Activated T-cell treated with anti-CD3 and anti-CD28 coated beads, Interleukin-2, amount 50 U/mL, for 1 hour (primary cell): ENCODE measurements around the gene TIMM10.
A peak's percentile ranks its signal among the peaks of the same experiment; 100 is the strongest.
"Not testable (repeated sequence)": the region's sequence is repeated elsewhere in the genome, so short reads cannot be mapped to it uniquely, and the experiment has no call there.

Experiments
- DNase-seq: peaks from one replicate; pipeline ENCODE4 v3.0.0-alpha.2; 2020

Gene TIMM10

DNA sequence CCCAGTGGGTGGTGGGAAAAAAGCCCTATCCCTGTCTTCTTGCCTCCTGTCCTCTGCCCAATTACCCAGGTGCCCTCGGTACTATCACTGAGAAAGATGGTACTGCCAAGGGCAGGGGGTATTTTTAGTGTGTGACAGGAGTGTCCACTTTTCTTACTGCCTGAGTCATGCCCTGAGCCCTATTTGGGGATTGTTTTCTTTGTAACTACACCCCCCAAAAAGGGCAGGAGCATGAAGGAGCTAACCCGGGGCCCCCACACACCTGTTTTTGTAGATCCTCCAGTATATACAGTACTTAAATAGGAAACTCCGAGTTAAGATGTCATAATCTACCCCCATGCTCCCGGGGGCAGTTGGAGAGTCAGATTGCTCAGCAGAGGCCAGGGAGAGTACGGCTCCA lies 10.6 kb upstream of the TIMM10 start:
- no peak for DNase-seq

DNA sequence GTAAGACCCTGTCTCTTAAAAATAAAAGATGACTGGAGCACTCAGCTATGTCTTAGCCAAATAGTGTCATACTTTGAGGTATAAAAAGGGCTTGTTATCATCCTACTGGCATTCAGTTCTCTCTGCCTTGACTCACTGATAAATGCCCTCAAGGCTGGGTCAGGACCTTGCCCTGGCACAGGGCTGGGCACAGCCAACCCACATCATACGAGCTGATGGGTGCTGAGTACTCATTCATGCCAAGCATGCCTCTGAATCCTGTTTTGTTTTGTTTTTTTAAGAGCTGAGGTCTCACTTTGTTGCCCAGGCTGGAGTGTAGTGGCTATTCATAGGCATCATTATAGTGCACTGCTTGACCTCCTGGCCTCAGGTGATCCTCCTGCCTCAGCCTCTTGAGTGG lies 8.8 kb upstream of the TIMM10 start:
- DNase-seq = no peak

DNA sequence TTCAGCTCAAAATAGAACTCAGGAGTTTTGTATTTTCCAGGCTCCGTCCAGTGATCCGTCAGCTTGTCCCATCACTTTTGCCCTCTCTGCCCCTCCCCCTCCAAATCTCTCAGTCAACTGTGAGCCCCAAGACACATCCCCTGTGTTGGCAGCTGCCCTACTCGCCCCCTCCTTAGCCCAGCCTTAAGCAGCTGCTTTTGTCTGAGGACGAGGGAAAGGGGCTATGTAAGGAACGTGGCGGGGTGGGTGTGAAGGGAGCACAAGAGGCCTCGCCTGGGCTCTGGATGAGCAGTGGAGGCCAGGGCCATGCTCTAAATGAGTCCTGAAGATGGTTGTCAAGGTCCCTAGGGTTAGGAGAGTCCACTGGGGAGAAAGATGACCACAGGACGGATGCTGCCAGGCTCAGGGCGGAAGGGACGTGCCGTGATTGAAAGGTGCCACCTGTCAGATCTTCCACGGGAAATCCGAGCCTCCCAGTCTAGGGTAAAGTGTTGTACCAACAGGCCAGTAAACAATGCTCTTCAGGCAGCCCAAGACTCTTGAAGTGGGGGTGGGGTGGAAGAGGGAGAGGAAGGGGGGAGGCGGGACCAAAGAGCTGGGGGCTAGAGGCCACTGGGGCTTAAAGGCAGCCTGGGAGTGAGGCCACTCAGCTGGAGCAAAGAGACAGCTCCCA lies 6.5 kb upstream of the TIMM10 start, which contains the start of gene SMTNL1:
Gene SMTNL1, plus strand, starts transcription at position 649 of the 673 bp plus-strand sequence. CDS start 5,048 bp downstream, outside the sequence.
- DNase-seq = no peak

DNA sequence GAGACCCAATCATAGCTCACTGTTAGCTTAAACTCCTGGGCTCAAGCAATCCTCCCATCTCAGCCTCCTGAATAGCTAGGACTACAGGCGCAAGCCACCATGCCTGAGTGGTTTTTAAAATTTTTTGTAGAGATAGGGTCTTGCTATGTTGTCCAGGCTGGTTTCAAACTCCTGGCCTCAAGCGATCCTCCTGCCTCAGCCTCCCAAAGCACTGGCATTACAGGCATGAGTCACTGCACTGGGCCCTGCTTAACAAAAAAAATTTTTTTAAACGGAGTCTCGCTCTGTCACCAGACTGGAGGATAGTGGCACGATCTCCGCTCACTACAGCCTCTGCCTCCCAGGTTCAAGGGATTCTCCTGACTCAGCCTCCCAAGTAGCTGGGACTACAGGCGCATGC lies 3.9 kb upstream of the TIMM10 start:
- not testable (repeated sequence) for DNase-seq

DNA sequence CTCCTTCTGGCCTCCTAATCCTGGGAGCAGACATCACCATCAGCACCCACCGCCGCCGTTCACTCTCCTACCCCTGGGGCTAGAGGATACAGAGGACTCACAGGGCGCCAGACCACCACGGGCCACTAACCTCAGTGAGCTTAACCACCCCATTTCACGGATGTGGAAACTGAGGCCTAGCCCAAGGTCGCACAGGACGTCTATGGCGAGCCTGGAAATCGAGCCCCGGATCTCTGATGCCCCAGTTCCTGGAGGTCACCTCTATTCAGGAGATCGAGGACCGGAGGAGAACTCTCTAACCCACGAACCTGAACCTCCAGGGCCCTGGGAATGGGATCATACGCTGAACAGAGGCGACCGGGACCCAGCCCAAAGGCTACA lies 349 bp downstream of the TIMM10 start:
- no peak for DNase-seq

DNA sequence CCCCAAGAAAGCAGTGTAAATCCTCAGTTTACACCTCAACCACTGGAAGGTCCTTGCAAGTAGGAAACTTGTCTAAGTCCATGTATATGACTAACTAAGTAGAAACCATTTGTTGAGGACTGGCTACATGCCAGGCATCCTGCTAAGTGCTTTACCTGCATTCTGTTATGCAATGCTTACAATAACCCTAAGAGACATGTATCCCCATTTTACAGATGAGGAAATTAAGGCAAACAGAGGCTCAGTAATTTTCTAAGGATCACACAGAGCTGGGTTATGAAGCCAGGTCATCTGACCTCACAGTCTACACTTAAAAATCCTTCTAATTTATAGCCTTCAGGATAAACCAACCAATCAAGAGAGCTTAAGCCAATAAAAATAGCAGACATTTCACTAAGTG lies 1.5 kb downstream of the TIMM10 start:
- DNase-seq = no peak

DNA sequence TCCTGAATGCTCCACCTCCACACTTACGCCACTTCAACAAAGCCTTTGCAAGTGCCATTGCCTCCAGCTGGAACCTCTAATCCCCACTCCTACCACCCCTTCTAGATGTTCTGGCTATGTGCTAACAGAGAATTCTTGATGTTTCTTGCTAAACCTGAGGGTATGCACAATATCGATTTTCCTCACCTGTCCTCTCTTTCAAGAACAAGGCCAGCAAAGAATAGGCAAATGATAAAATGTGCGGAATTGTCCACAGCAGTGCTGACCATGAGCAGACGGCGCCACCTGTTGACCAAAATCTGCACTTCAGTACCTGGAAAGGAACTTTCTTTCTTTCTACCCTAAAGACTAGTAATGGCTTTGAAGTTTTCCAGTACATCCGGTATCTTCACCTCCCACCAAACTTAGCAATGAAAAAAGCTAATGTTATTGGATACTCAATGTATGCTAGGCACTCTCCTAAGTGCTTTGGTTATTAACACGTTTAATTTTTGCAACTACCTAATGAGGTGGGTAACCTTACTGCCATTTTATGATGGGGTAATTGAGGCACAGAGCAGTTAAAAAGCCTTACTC lies 3.4 kb downstream of the TIMM10 start:
- peak; percentile 74 for DNase-seq

DNA sequence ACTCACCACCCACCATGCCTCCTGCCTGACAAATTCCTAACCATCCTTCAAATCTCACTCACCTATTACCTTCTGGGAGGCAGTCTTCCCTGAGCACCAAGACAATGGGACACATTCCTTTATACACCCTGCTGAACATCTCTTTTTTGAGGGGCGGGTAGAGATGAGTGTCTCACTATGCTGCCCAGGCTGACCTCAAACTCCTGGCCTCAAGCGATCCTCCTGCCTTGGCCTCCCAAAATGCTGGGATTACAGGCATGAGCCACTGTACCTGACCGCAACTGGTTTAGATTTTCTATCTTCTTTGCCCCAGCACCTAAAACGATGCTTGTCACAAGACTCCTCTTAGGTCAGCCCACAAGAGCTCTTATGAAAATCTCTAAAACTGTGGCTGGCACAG lies 7.1 kb downstream of the TIMM10 start:
- DNase-seq = no peak

DNA sequence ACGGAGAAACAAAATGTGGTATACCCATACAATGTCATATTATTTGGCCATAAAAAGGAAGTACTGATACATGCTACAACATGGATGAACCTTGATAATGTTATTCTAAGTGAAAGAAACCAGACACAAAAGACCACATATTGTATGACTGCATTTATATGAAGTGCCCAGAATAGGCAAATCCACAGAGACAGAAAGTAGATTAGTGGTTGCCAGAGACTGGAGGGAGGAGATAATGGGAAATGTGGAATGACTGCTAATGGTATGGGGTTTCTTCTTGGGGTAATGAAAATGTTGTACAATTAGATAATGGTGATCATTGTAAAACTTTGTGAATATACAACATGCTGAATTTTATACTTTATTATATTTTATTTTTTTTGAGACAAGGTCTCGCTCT lies 9.4 kb downstream of the TIMM10 start:
- no peak for DNase-seq

DNA sequence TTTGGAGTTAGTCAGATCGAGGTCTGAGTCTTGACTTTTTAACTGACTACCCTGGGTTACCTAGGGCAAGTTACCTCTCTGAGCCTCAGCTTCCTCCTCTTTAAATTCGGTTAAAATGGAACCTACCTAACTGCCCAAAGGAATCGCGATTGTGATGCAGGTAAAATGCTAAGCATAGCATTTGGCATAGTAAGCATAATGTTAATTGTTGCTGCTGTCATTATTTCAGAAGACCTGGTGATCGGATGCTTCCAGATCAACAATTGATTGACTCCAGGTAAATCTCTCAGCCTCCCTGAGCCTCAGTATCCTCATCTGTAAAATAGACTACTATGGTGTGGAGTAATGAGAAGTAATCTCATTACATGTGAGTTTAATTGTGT lies 14.5 kb downstream of the TIMM10 start:
- no peak for DNase-seq

DNA sequence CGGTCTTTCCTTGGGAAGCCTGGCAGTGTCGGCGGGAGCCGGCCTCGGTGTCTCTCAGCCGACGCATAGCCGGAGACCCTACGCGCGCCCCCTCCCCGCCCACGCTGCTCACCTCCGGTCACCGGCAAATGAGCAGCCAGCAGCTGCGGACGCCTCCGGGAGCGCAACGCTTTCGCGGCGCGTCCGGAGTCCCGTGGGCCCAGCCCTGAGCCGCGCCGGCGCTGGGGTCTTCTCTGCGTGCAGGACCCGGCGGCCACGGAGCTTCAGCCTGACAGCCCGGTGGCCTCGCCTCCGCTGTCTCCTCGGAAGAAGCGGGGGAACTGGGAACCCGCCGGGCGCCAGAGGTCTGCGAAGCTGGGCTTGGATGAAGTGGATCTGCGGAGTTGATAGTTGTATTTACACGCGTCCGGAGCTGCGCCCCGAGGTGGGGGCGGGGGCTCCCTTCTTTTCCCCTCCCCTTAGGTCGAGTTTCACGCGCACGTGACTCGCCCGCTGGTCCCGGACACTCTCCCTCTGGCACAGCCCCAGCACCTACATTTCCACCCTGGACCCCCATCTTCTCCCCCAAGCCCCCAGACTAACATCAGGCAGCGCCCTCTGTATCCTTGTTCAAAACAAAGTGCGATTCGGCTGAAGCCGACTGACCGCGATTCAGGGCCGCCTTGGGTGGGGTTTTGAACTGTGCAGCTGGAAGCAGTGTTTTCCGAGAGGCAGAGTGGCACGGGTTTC lies 15.1 kb downstream of the TIMM10 start, which contains the start of gene SLC43A1:
Gene SLC43A1, minus strand, starts transcription at position 371 of the 729 bp plus-strand sequence. CDS start 1,591 bp downstream, outside the sequence.
- DNase-seq = peak; percentile 31

DNA sequence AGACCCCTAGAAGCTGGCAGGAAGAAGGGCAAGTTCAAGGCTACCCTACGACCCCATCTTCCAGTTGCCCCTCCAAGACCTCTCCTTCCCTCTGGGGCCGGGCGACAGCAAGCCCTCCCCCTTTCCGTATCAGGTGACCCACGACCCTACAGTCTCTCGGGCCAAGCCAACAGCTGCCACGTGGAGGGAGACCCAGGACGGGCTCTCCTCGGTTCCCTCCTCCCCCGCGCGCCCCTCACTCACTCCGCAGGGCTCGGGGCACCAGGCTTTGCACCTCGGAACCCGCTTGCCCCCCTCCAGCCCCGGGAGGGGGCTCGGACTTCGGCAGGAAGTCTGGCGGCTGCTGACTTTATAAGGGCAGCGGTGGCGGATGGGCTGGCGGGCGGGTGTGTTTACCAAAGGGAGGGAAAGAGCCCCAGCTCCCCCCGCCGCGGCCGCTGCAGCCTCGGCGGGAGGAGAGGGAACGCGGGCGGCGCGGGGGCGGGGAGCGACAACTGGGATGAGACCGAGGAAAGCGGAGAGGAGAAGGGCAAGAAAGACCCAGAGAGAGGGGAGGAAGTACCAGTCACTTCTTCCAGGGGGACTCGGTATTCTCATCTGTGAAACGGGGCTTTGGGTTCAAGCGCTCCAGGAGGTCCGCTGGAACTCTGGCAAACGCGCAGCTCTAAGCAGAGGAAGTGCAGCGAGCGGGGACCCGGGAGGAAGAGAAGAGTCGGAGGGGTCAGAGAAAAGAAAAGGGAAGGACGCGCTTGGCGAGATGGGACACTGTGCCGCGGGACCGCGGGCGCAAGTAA lies 15.8 kb downstream of the TIMM10 start:
- peak; percentile 50 for DNase-seq

DNA sequence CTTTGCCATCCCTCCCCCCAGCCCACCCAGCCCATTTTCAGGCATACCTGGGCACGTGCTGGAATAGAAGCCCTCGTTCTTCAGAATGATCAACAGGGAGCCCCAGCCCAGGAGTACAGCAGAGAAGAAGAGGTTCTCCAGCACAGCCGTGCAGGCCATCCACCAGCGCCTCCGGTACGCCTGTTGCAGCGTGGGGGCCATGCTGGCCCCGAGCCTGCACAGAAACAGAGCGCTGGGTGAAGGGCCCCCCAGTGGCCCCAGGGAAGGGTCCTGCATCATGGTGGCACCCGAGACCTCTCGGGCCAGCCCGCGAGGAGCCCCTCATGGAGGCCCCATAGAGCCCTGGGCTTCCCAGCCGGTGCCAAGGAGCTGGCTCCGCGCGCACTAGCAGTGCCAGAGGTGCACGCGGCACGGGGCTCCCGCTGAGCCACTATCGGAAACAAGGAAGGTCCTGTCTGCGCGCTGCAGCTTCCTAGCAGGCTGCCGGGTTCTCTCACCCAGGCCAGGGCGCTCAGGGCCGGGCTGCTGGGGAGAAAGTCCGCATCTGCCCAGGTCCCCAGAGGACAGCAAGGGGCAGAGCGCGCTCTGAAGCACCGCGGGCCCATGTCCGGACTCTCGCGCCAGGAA lies 16.5 kb downstream of the TIMM10 start:
- peak; percentile 52 for DNase-seq

DNA sequence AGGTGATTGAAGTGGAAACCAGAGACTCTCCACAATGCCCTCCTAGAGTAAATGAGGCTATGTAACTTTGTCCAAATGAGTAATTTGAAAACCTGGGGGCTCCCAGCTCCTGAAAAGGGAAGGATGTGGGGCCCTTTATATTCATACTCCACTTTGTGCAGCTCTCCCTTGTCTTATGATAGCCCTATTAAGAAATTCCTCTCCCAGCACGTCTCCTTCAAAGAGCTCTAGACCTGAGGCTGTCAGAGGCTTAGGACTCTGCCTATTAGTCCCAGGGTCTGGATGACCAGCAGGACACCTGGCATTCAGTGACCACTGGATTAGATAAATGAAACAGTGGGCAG lies 17.1 kb downstream of the TIMM10 start:
- DNase-seq = no peak

DNA sequence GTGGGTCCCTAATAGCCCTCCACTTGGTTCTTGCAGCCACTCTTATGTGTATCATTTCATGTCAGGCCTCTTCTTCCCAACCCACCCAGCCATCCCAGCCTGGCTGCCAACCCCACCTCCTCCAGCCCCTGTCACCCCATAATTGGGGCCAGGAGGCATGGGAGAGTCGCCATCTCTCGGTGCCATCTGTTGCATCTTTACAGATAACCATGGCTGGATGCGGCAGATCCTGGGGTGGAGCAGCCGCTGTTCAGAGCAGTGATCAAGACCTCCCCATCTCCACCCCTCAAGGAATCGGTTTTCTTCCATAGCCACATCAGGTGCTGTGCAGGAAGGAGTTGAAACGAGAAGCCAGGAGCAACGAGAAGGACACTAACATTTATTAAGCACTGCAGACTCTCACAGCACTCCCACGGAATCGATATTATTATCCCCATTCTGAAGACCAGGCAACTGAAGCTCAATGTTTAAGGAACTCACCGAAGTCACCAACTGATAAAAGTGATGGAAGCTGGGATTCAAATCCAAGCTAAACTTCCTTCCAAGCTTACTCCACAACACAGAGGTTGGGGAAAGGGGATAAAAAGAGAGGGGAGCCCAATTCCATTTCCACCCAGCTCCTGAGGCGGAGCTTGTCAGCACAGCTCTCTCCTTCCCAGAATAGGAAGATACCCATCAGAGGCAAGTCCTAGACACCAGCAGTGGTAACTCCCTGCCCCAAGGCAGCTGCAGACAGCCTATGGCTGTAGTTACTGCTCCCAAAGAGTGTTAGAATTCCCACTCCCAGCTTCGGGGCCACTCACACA lies 17.7 kb downstream of the TIMM10 start:
- DNase-seq = no peak

DNA sequence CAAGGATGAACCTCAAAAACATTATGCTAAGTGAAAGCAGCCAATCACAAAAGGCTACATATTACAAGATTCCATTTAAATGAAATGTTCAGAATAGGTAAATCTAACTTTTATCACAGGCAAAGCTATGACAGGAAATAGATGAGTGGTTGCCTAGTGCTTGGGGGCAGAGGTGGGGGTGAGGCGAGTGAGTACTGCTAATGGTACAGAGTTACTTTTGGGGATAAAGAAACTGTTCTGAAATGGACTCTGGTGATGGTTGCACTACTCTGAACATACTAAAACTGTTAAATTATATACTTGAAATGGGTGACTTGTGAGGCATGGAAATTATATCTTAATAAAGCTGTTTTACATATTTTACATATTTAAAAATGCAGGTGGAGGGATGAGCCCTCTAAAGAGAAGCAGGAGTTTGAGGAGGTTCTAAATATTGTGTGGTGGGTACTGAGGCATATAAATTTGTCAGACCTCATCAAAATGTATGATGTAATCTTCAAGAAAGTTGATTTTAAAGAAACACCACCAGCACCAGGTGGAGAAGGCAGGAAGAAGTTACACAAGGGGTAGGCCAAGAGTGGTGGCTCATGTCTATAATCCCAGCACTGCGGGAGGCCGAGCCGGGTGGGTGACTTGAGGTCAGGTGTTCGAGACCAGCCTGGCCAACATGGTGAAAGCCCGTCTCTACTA lies 18.7 kb downstream of the TIMM10 start:
- no peak for DNase-seq

DNA sequence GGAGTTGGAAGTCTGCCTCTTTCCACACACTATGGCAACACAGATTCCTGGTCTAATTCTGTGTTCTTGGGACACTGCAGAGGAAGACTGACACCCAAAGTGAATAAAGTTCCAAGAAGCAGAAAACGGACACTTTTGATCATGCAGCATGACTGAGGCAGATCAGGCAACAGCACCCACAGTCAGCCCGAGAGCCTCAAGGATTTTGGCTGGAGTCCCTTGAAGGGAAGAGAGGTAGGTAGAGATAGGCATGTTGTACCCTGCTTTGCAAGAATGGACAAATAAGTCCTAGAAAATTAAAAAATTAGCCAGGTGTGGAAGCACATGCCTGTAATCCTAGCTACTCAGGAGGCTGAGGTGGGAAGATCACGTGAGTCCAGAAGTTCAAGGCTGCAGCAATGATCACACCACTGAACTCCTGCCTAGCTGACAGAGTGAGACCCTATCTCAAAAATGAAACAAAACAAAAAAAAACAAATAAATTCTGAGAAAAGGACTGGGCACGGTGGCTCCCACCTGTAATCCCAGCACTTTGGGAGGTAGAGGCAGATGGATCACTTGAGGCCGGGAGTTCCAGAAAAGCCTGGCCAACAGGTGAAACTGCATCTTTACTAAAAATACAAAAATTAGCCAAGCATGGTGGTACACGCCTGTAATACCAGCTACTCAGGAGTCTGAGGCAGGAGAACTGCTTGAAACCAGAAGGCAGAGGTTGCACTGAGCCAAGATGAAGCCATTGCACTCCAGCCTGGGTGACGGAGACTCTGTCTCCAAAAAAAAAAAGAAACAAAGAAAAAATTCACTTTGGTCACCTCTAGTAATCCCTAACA lies 22.0 kb downstream of the TIMM10 start:
- DNase-seq = no peak

DNA sequence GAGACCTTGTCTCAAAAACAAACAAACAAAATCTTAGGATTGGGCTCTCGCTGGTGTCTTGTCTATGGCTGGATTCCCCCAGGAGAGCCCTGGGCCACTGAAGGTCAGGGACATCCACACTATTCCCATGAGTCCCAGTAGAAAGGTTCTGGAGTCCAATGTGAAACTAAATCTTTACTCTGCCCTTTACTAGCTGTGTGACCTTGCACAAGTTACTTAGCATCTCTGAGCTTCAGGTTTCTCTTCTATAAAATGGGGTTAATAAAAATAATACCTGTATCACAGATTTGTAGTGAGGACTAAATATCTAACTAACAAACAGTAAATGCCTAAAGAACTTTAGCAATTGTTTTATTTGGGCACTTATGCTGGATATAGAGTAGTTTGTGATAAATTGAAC lies 24.0 kb downstream of the TIMM10 start:
- DNase-seq = no peak

DNA sequence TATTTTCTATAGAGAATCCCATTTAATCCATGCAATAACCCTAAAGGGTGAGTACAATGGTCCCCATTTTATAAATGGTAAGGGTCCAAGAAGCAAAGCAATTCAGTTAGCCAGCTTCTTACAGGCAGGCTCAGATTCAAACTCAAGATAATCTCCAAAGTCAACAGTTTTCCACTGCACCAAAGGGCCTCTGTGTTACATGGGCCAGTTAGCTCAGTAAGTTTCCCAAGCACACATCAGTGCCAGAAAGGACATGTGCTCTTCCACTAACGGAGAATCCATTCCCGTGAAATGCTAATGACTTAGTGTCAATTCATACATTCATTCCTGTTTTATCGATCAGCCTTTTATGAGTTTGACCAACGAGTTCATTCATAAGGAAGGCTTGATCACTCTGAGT lies 26.0 kb downstream of the TIMM10 start:
- DNase-seq = no peak

DNA sequence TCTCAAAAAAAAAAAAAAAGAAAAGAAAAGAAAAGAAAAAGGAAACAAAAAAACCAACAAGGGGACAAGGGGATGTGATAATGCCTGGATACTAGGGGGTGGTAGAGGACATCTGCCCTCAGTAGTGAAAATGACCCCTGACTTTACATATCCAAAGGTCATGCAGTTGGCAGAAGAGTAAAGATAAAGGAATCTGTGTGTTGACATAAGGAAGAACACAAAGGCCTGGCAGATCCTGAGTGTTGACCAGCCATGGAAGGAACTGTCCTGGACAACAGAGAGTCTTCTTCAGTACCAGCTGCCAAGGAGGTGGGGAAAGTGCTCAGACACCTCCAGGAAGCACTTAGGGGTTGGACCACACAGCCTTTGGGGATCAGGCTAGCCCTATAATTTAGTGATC lies 27.7 kb downstream of the TIMM10 start:
- no peak for DNase-seq

DNA sequence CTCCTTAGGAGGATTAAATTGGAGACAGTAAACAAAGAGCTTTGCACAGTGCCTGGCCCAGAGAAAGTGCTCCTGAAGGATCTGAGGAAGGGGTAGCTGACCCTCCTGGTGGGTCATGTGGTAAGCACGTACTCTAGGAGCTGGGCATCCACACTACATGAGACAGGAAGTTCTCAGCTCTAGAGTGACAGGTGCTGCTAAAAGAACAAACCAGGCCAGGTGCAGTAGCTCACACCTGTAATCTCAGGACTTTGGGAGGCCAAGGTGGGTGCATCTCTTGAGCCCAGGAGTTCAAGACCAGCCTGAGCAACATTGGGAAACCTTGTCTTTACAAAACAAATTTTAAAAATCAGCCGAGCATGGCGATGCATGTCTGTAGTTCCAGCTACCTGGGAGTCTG lies 28.2 kb downstream of the TIMM10 start:
- DNase-seq = no peak
